AG04450 (cell line): ENCODE measurements around the gene DYNLL2. TPM values are rescaled to one million over a fixed set of nuclear protein-coding genes. Genes with fewer than 3 reads are reported as not detected.

Source experiments
- CTCF ChIA-PET: fragments of 300-600, 350-600 bp; formaldehyde crosslinking; extraction: SDS; loops from one replicate; lab custom pipeline; 2022; ENCODE audit warnings: antibody characterized with exemption, inconsistent platforms; lab: Charles Lee
- POLR2A ChIA-PET: fragments of 350-600 bp; formaldehyde crosslinking; extraction: SDS; loops from one replicate; lab custom pipeline; 2021; ENCODE audit warnings: antibody characterized with exemption, inconsistent platforms; lab: Yijun Ruan, JAX
- DNase-seq: peaks from one replicate; pipeline ENCODE4 v3.0.0-alpha.2; 2011; ENCODE audit warnings: low read depth, low spot score
- H3K27ac ChIP-seq: one replicate; pipeline ENCODE4 v1.5.1; 2012; ENCODE audit warnings: low read depth, low read length, control low read depth
- H3K27me3 ChIP-seq: one replicate; pipeline ENCODE4 v1.6.0; 2012; ENCODE audit warnings: low read length; ENCODE audit not compliant: control insufficient read depth, insufficient read depth
- H3K4me3 ChIP-seq: 2 replicates; pipeline ENCODE4 v1.5.1; 2011; ENCODE audit warnings: mild to moderate bottlenecking, low read depth, low read length, control low read depth
- H3K9me3 ChIP-seq: 2 replicates; pipeline ENCODE4 v1.5.1; 2012; ENCODE audit warnings: low read length; ENCODE audit not compliant: control insufficient read depth, insufficient read depth
- polyA plus RNA-seq: library from polyadenylated mRNA; depleted of rRNA; stranded (reverse); fragments of >200 nt; gene quantifications from 2 replicates; pipeline ENCODE4 v1.2.3, GENCODE V29; 2011
- TF ChIP-seq, protein P1 (sequence below): IDR thresholded peaks from 2 replicates; pipeline ENCODE4 v1.5.1; 2011; ENCODE audit warnings: low read depth, low read length, control low read depth, inconsistent platforms

The DYNLL2 gene
- polyA plus RNA-seq, 1 experiment, result 18.2 TPM

DNA sequence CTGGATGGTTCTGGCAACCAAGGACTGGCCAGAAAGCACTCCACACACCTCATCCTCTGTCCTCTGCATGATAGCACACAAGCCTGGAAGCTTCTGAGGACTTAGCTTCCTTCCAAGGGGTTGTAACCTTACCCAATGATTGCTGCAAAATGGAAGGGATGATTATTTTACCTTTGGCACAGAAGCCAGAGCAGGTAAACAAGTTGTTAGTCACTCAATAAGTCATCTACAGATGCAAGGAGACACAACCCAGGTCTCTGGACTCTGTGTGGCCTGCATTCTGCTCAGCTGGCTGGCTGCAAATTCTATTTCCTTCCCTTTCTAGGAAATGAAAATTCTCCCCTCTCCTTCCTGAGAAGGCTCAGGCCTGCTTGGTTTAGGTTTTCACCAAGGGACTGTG lies 26.7 kb upstream of the DYNLL2 start:
- ChIA-PET POLR2A (no interaction called here), CTCF (no interaction called here)

DNA sequence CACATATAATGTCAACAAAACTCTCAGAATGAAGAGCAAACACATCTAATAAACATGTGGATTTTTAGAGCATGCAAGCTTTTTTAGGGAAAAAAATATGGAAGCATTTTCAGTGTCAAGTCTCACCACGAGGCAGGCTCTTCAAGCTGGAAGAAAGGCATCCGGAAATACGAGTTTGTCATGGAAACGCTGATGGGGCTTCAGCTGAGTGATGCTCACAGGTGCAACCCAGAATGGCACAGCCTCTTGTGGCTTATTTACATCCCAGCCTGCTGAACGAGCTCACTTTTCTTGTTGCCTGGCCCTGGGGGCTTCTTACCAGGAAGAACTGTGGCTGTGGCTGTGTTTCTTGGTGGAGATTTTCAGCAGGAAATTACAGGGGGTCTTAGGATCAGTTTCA lies 24.1 kb upstream of the DYNLL2 start:
- ChIA-PET POLR2A (no interaction called here), CTCF (interaction anchor here (0.8 kb wide), 1 partner anchor 53 kb away, joined by 3 read pairs; no protein-coding TSS in a partner anchor)
- peaks cover 29% of the 10 kb centered on the region for H3K27me3 ChIP-seq
- H3K27ac ChIP-seq, result no peak overlapping the region
- no peak overlapping the region for H3K4me3 ChIP-seq
- TF ChIP-seq, protein P1, sequence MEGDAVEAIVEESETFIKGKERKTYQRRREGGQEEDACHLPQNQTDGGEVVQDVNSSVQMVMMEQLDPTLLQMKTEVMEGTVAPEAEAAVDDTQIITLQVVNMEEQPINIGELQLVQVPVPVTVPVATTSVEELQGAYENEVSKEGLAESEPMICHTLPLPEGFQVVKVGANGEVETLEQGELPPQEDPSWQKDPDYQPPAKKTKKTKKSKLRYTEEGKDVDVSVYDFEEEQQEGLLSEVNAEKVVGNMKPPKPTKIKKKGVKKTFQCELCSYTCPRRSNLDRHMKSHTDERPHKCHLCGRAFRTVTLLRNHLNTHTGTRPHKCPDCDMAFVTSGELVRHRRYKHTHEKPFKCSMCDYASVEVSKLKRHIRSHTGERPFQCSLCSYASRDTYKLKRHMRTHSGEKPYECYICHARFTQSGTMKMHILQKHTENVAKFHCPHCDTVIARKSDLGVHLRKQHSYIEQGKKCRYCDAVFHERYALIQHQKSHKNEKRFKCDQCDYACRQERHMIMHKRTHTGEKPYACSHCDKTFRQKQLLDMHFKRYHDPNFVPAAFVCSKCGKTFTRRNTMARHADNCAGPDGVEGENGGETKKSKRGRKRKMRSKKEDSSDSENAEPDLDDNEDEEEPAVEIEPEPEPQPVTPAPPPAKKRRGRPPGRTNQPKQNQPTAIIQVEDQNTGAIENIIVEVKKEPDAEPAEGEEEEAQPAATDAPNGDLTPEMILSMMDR, result no peak
- no peaks in the 10 kb centered on the region; the same call in 1 of the 2 replicates for H3K9me3 ChIP-seq
- no peak for DNase-seq

More for the DNA sequence above, 26.7 kb upstream of the DYNLL2 start:
- TF ChIP-seq, protein P1, result no peak
- no peak for DNase-seq
- Histone ChIP-seq H3K27me3 (peaks cover 27% of the 10 kb centered on the region), H3K4me3 (no peak overlapping the region), H3K9me3 (no peaks in the 10 kb centered on the region; the same call in 1 of the 2 replicates), H3K27ac (no peak overlapping the region)

DNA sequence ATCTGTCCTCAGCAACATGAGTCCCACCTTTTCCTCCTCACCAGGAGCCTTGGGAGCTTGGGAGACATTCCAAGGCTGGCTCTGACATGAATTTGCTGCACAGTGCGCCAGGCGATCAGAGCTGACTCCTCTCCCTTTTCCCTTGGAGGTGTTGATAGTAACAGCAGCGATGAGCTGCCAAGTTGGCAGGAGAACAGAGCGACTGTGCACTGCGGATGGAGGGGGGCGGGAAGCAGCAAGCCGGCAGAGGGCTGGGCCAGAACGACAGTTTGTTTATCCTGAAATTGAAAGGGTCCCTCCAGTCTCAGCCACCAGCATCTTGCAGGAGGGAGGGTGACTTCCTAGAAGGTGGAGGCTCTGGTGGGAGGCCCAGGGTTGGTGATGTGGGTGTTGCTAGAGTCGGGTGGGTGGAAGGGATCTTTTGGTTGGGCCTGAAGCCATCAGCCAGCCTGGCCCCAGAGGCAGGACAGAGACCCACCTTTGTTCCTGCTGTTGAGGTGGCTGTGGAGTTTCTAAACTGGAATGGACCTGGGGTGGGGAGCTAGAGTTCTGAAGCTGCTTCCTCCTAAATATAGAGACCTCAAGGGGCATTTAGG lies 22.5 kb upstream of the DYNLL2 start:
- POLR2A ChIA-PET, result no interaction called here
- TF ChIP-seq, protein P1, result no peak
- DNase-seq, result no peak
- CTCF ChIA-PET, result no interaction called here
- no peaks in the 10 kb centered on the region; the same call in 1 of the 2 replicates for H3K9me3 ChIP-seq
- no peak overlapping the region for H3K27ac ChIP-seq
- no peak overlapping the region for H3K4me3 ChIP-seq
- peaks cover 30% of the 10 kb centered on the region for H3K27me3 ChIP-seq

DNA sequence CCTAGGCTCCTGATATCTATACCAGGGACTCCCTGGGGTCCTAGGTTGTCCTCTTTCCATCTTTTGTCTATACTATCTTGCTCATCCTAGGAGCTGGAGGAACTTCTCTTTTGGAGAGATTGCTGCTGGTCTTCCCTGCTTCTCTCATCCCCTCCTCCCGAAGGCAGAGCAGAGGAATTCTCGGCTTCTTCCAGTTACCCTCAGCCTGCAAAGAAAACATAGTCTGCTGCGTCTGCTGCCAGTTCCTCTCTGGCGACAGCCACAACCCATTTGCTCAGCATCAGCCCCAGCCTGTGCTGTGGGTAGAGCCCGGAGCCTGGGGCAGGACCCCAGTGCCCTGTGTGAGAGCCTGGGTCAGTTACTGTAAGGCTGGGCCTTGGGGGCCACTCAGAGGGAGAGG lies 21.5 kb upstream of the DYNLL2 start:
- Histone ChIP-seq H3K4me3 (no peak overlapping the region), H3K27me3 (peaks cover 31% of the 10 kb centered on the region), H3K9me3 (no peaks in the 10 kb centered on the region; the same call in 1 of the 2 replicates), H3K27ac (no peak overlapping the region)
- ChIA-PET POLR2A (interaction anchor here (0.7 kb wide), 1 partner anchor 53 kb away, joined by 7 read pairs; no protein-coding TSS in a partner anchor), CTCF (interaction anchor here (1.1 kb wide), 1 partner anchor 390 kb away, joined by 3 read pairs; no protein-coding TSS in a partner anchor)
- DNase-seq, result no peak
- TF ChIP-seq, protein P1, result no peak

DNA sequence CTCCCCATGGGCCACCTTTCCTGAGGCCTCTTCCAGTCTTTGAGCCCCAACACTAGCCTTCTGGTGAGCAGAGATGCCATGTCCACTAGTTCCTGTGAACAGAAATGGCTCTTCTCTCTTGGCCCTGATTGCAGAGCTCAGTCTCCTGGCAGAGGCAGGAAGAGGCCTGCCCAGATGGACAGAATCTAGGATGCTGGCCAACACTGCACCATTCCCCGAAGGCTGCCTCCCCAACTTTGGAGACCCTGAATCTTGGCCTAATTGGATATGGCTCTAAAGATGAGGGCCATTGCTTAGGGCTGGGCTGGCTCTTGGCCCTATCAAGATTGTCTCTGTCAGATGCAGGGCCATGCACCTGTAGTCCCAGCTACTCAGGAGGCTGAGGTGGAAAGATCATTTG lies 18.0 kb upstream of the DYNLL2 start:
- CTCF ChIA-PET, result no interaction called here
- Histone ChIP-seq H3K4me3 (no peak overlapping the region), H3K9me3 (no peaks in the 10 kb centered on the region; the same call in 1 of the 2 replicates), H3K27ac (no peak overlapping the region), H3K27me3 (peaks cover 24% of the 10 kb centered on the region)
- DNase-seq, result no peak
- POLR2A ChIA-PET, result no interaction called here
- TF ChIP-seq, protein P1, result no peak
